A549 (cell line): ENCODE data around the gene ATF5.

Source experiments
- CBX2 ChIP-seq: fragments of 200-600 bp; sonication (generic); IDR thresholded peaks from 2 replicates; pipeline ENCODE4 v1.6.1; 2016; ENCODE audit warnings: low read depth, mild to moderate bottlenecking, borderline replicate concordance
- EHMT2 ChIP-seq: fragments of 200-600 bp; sonication (generic); IDR thresholded peaks from 2 replicates; pipeline ENCODE4 v1.6.1; 2016; ENCODE audit warnings: antibody characterized with exemption, low read depth, mild to moderate bottlenecking, moderate library complexity
- SMC3 ChIP-seq: fragments of >200 bp; sonication (Bioruptor Twin); formaldehyde crosslinking; IDR thresholded peaks from 3 replicates; pipeline ENCODE4 v1.6.1; 2018; ENCODE audit warnings: inconsistent platforms
- ZNF302 ChIP-seq: fragments of 250-450 bp; sonication (Bioruptor Pico); IDR thresholded peaks from 2 replicates; pipeline ENCODE4 v1.9.0; 2021; ENCODE audit warnings: inconsistent platforms, mild to moderate bottlenecking, moderate library complexity
- TF ChIP-seq, protein P1 (sequence below): IDR thresholded peaks from 2 replicates; pipeline ENCODE4 v1.6.1; 2012

- TF ChIP-seq EHMT2 = no peak
- TF ChIP-seq, protein P1, sequence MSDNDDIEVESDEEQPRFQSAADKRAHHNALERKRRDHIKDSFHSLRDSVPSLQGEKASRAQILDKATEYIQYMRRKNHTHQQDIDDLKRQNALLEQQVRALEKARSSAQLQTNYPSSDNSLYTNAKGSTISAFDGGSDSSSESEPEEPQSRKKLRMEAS = no peak
- no peak for TF ChIP-seq ZNF302 (CRISPR knock-in tag)
- TF ChIP-seq CBX2 = no peak
- no peak for TF ChIP-seq SMC3
These were observed 15.9 kb upstream of the ATF5 start for GRCh38 chr19:49912965-49913685.
